K562 (cell line): Measurements from ENCODE around the gene MOB4. TPM values are rescaled to one million over a fixed set of nuclear protein-coding genes. Genes with fewer than 3 reads are reported as not detected.

Experiments used
- ATF7 ChIP-seq: fragments of 450-650 bp; IDR thresholded peaks from 2 replicates; pipeline ENCODE4 v1.7.1; 2014; ENCODE audit warnings: mild to moderate bottlenecking, moderate library complexity
- CBX2 ChIP-seq: fragments of 200-600 bp; sonication (generic); IDR thresholded peaks from one replicate; pipeline ENCODE4 v1.6.1; 2012; ENCODE audit warnings: mild to moderate bottlenecking, low read length, inconsistent platforms; ENCODE audit not compliant: insufficient read depth, poor library complexity, severe bottlenecking
- CBX5 ChIP-seq: IDR thresholded peaks from 2 replicates; pipeline ENCODE4 v1.6.1; 2014; ENCODE audit warnings: low read depth, borderline replicate concordance
- CHD2 ChIP-seq: IDR thresholded peaks from 2 replicates; pipeline ENCODE4 v1.6.1; 2011; ENCODE audit warnings: low read depth, low read length
- CREM ChIP-seq: IDR thresholded peaks from 2 replicates; pipeline ENCODE4 v1.6.1; 2014; ENCODE audit warnings: antibody characterized with exemption, low read depth
- CSDE1 ChIP-seq, 2 experiments: fragments of 450-650 bp; IDR thresholded peaks; 2 replicates each; pipeline ENCODE4 v1.6.1; 2016; ENCODE audit warnings: mild to moderate bottlenecking in 1 of 2
- E2F6 ChIP-seq, 2 experiments: IDR thresholded peaks; 2 replicates each; pipeline ENCODE4 v1.6.1; 2011; ENCODE audit warnings: borderline replicate concordance in 1 of 2, control low read depth in 1 of 2, low read depth in 1 of 2, low read length in 1 of 2, mild to moderate bottlenecking in 1 of 2, mixed read lengths in 1 of 2, moderate library complexity in 1 of 2; ENCODE audit not compliant: insufficient read depth in 1 of 2, insufficient read length in 1 of 2, poor library complexity in 1 of 2, severe bottlenecking in 1 of 2; ENCODE audit errors: extremely low read depth in 1 of 2
- MAZ ChIP-seq, 2 experiments: fragments of 450-650 bp in 1 of 2; sonication (generic) in 1 of 2; formaldehyde crosslinking; IDR thresholded peaks in 1 of 2; conservative IDR thresholded peaks in 1 of 2; 2 replicates each; pipeline versions ENCODE4 v1.4.0 to v1.5.0; 2020; ENCODE audit warnings: mild to moderate bottlenecking in 1 of 2, missing genetic modification reagents in 1 of 2
- MEF2D ChIP-seq: conservative IDR thresholded peaks from 2 replicates; pipeline ENCODE4 v1.6.1; 2016; ENCODE audit warnings: low read depth, missing genetic modification characterization, missing compliant biosample characterization
- NFATC3 ChIP-seq: fragments of 450-650 bp; IDR thresholded peaks from 2 replicates; pipeline ENCODE4 v1.6.1; 2017; ENCODE audit warnings: mild to moderate bottlenecking
- PRMT5 ChIP-seq: sonication (generic); formaldehyde crosslinking; IDR thresholded peaks from 2 replicates; pipeline ENCODE4 v1.5.0; 2020; ENCODE audit warnings: missing genetic modification reagents
- TFE3 ChIP-seq: fragments of 450-650 bp; formaldehyde crosslinking; IDR thresholded peaks from 2 replicates; pipeline ENCODE4 v1.4.0; 2020; ENCODE audit warnings: mild to moderate bottlenecking, mixed read lengths
- ZNF592 ChIP-seq: fragments of 450-650 bp; IDR thresholded peaks from 2 replicates; pipeline ENCODE4 v1.6.1; 2017; ENCODE audit warnings: antibody characterized with exemption, mild to moderate bottlenecking
- ZNF609 ChIP-seq: sonication (generic); formaldehyde crosslinking; IDR thresholded peaks from 2 replicates; pipeline ENCODE4 v1.8.1; 2023; ENCODE audit warnings: missing genetic modification reagents, mild to moderate bottlenecking, borderline replicate concordance
- polyA plus RNA-seq, 8 experiments: library from polyadenylated mRNA; depleted of rRNA in 4 of 8; stranded (reverse) in 5 of 8; unstranded in 3 of 8; fragments of >200 nt; fragmentation: Nextera tagmentation in 2 of 8; fragmentation: Illumina TruSeq in 1 of 8; extraction: Ambion mirVana in 2 of 8; extraction: Trizol in 1 of 8; gene quantifications; 2 replicates each; pipeline versions ENCODE4 v1.2.1 to v1.2.3, GENCODE V29; 2011 to 2014; ENCODE audit warnings: inconsistent platforms in 1 of 8, missing spikeins in 1 of 8
- total RNA-seq, 7 experiments: library from RNA; depleted of rRNA in 6 of 7; stranded (reverse); fragments of >200 nt in 6 of 7; fragmentation: Illumina TruSeq in 2 of 7; extraction: Trizol in 2 of 7; gene quantifications; 2 replicates each; pipeline versions ENCODE4 v1.2.1 to v1.2.3, GENCODE V29; 2011 to 2021; ENCODE audit warnings: low replicate concordance in 1 of 7

Gene MOB4
- total and polyA plus RNA-seq, 9 of the 15 experiments (the other 6 are each of a cell fraction or from before 2014, with no cell fraction given), result 13.5 to 30.8 (median 22.2) TPM

- TF ChIP-seq TFE3 (CRISPR knock-in tag) (no peak), CBX5 (no peak), MAZ (CRISPR knock-in tag; conservative IDR thresholded peaks at IDR 0.05 in 1 of 2, IDR thresholded peaks at IDR 0.05 in 1 of 2) (peak; percentile 81 to 88), CBX2 (no peak), ZNF609 (CRISPR knock-in tag) (no peak), CREM (peak; percentile 77), ATF7 (peak; percentile 74), E2F6 (IDR thresholded peaks at IDR 0.05; ENCODE audit: borderline replicate concordance in 1 of 2, extremely low read depth in 1 of 2, insufficient read depth in 1 of 2, insufficient read length in 1 of 2, low read depth in 1 of 2, low read length in 1 of 2, poor library complexity in 1 of 2, severe bottlenecking in 1 of 2) (peak; percentile 89 to 94), ZNF592 (peak; percentile 59; the same call in 1 of the 2 replicates), NFATC3 (no peak), MEF2D (tag) (no peak), PRMT5 (no peak), CHD2 (no peak; the same call in 1 of the 2 replicates), CSDE1 (IDR thresholded peaks at IDR 0.05) (no peak)
Measured at GRCh38 chr2:197515739-197516392, at the start of gene MOB4 (continued).
